K562 (cell line): Measurements from ENCODE around the gene PRLHR. TPM values are rescaled to one million over a fixed set of nuclear protein-coding genes. Genes with fewer than 3 reads are reported as not detected.

ENCODE experiments used
- ATAC-seq: fragments of 200-7000 bp; cut with Tn5 transposase; 3 replicates; pipeline ENCODE4 v1.9.1; 2020; ENCODE audit warnings: moderate library complexity
- BruUV-seq: library from RNA; stranded (reverse); fragments of 400-500 nt; replicated peaks from 2 replicates; lab custom pipeline; 2021; lab: Mats Ljungman, UMichigan
- CTCF ChIA-PET: fragments of 300-600 bp; formaldehyde crosslinking; extraction: SDS; loops from one replicate; lab custom pipeline; 2021; ENCODE audit warnings: low intra/inter-chr PET ratio; lab: Yijun Ruan, JAX
- POLR2A ChIA-PET: fragments of 300-600, 350-650 bp; sonication (Branson Sonifier 250); formaldehyde crosslinking; extraction: SDS; loops from one replicate; lab custom pipeline; 2021; ENCODE audit warnings: antibody characterized with exemption, inconsistent platforms; lab: Yijun Ruan, JAX
- DNase-seq, 4 experiments: peaks; one replicate each; pipeline versions ENCODE4 v3.0.0 to v3.0.0-alpha.2; 2011 to 2018; ENCODE audit warnings: low spot score in 3 of 4, mixed read lengths in 3 of 4; ENCODE audit errors: extremely low read depth in 1 of 4
- FAIRE-seq: peaks from 2 replicates; lab custom pipeline; 2011; peaks lifted over from hg19 to GRCh38; lab: Jason Lieb, UNC
- H2AFZ ChIP-seq: 2 replicates; pipeline ENCODE4 v1.6.0; 2011; ENCODE audit warnings: low read depth, low read length, control low read depth, inconsistent platforms
- H3K27ac ChIP-seq: fragments of 200-600 bp; 3 replicates; pipeline ENCODE4 v1.8.0; 2011; ENCODE audit warnings: low read depth, mild to moderate bottlenecking, control low read depth, inconsistent platforms, low read length, moderate library complexity, mixed read lengths; ENCODE audit errors: extremely low read depth
- H3K27me3 ChIP-seq, 2 experiments: fragments of 300-600 bp in 1 of 2; 2 replicates in 1 of 2; 3 replicates in 1 of 2; pipeline versions ENCODE4 v1.6.0 to v1.8.0; 2011; ENCODE audit warnings: inconsistent platforms in 2 of 2, low read length in 2 of 2, mild to moderate bottlenecking in 1 of 2, mixed read lengths in 1 of 2, moderate library complexity in 1 of 2; ENCODE audit not compliant: control insufficient read depth in 2 of 2, insufficient read depth in 2 of 2
- H3K36me3 ChIP-seq: fragments of 300-600 bp; 3 replicates; pipeline ENCODE4 v1.8.0; 2011; ENCODE audit warnings: mild to moderate bottlenecking, low read length, inconsistent platforms; ENCODE audit not compliant: control insufficient read depth, insufficient read depth
- H3K4me1 ChIP-seq, 2 experiments: fragments of 200-600 bp in 1 of 2; replicated peaks in 1 of 2; 2 replicates in 1 of 2; 3 replicates in 1 of 2; pipeline versions ENCODE4 v1.5.1 to v1.8.0; 2011; ENCODE audit warnings: inconsistent platforms in 2 of 2, low read length in 2 of 2, mild to moderate bottlenecking in 1 of 2, mixed read lengths in 1 of 2, moderate library complexity in 1 of 2; ENCODE audit not compliant: control insufficient read depth in 2 of 2, insufficient read depth in 2 of 2
- H3K4me2 ChIP-seq: 2 replicates; pipeline ENCODE4 v1.6.1; 2011; ENCODE audit warnings: low read length, control low read depth, inconsistent platforms, mixed read lengths; ENCODE audit not compliant: insufficient read depth
- H3K4me3 ChIP-seq: fragments of 200-600 bp; sonication (generic), shearing (Covaris generic); 2 replicates; pipeline ENCODE4 v1.5.1; 2016; ENCODE audit warnings: control low read depth, inconsistent platforms
- H3K79me2 ChIP-seq: fragments of 200-600 bp; 3 replicates; pipeline ENCODE4 v1.8.0; 2011; ENCODE audit warnings: low read length, inconsistent platforms; ENCODE audit not compliant: control insufficient read depth, insufficient read depth
- H3K9ac ChIP-seq, 2 experiments: 2 replicates each; pipeline versions ENCODE4 v1.6.0 to v1.6.1; 2011; ENCODE audit warnings: low read depth in 2 of 2, low read length in 2 of 2, control low read depth in 1 of 2, inconsistent platforms in 1 of 2, mild to moderate bottlenecking in 1 of 2, mixed read lengths in 1 of 2; ENCODE audit not compliant: insufficient read depth in 1 of 2
- H3K9me1 ChIP-seq: one replicate; pipeline ENCODE4 v1.6.0; 2011; ENCODE audit warnings: inconsistent platforms, mild to moderate bottlenecking, low read length, moderate library complexity; ENCODE audit not compliant: control insufficient read depth, insufficient read depth
- H3K9me3 ChIP-seq: replicated peaks from 2 replicates; pipeline ENCODE4 v1.5.1; 2011; ENCODE audit warnings: low read depth, low read length, inconsistent platforms; ENCODE audit not compliant: control insufficient read depth, insufficient read depth
- H4K20me1 ChIP-seq: replicated peaks from 2 replicates; pipeline ENCODE4 v1.6.1; 2011; ENCODE audit warnings: low read length, inconsistent platforms, mixed read lengths; ENCODE audit not compliant: control insufficient read depth, insufficient read depth
- CSDE1 ChIP-seq, 2 experiments: fragments of 450-650 bp; IDR thresholded peaks; 2 replicates each; pipeline ENCODE4 v1.6.1; 2016; ENCODE audit warnings: mild to moderate bottlenecking in 1 of 2
- DACH1 ChIP-seq: fragments of 450-650 bp; IDR thresholded peaks from 2 replicates; pipeline ENCODE4 v1.6.1; 2018; ENCODE audit not compliant: partially characterized antibody
- E2F3 ChIP-seq: fragments of 250-450 bp; sonication (Bioruptor Pico); IDR thresholded peaks from 2 replicates; pipeline ENCODE4 v1.4.0; 2020; ENCODE audit warnings: mild to moderate bottlenecking
- EGR1 ChIP-seq: fragments of 450-650 bp; conservative IDR thresholded peaks from 2 replicates; pipeline ENCODE4 v1.6.1; 2017; ENCODE audit warnings: mild to moderate bottlenecking
- FOXA1 ChIP-seq: fragments of 450-650 bp; IDR thresholded peaks from 2 replicates; pipeline ENCODE4 v1.6.1; 2016; ENCODE audit warnings: mild to moderate bottlenecking, borderline replicate concordance
- GATA2 ChIP-seq: sonication (generic); formaldehyde crosslinking; IDR thresholded peaks from 2 replicates; pipeline ENCODE4 v1.4.0; 2020; ENCODE audit warnings: mild to moderate bottlenecking, missing genetic modification reagents
- JUNB ChIP-seq: fragments of 450-650 bp; formaldehyde crosslinking; conservative IDR thresholded peaks from 2 replicates; pipeline ENCODE4 v1.4.0; 2020; ENCODE audit warnings: mild to moderate bottlenecking
- NFRKB ChIP-seq: fragments of 450-650 bp; IDR thresholded peaks from 2 replicates; pipeline ENCODE4 v1.6.1; 2016; ENCODE audit warnings: low read depth
- PYGO2 ChIP-seq: fragments of 450-650 bp; IDR thresholded peaks from 2 replicates; pipeline ENCODE4 v1.6.1; 2016; ENCODE audit warnings: mild to moderate bottlenecking, missing genetic modification characterization, moderate library complexity, missing compliant biosample characterization
- RAD21 ChIP-seq, 2 experiments: fragments of 250-450 bp in 1 of 2; fragments of 450-650 bp in 1 of 2; sonication (Bioruptor Pico) in 1 of 2; formaldehyde crosslinking in 1 of 2; IDR thresholded peaks in 1 of 2; conservative IDR thresholded peaks in 1 of 2; 2 replicates each; pipeline versions ENCODE4 v1.4.0 to v1.8.0; 2020 to 2022; ENCODE audit warnings: mild to moderate bottlenecking in 2 of 2, moderate library complexity in 1 of 2
- RBM17 ChIP-seq: fragments of 200-400 bp; formaldehyde crosslinking; IDR thresholded peaks from 2 replicates; pipeline ENCODE4 v1.6.1; 2017; ENCODE audit warnings: low read depth, mild to moderate bottlenecking, low read length, borderline replicate concordance
- SNRNP70 ChIP-seq: fragments of 200-400 bp; formaldehyde crosslinking; optimal IDR thresholded peaks from 2 replicates; pipeline ENCODE3; 2017; ENCODE audit warnings: low read depth, low read length
- ZNF584 ChIP-seq: fragments of 200-800 bp; sonication (Bioruptor generic); IDR thresholded peaks from 2 replicates; pipeline ENCODE4 v1.6.1; 2016; ENCODE audit warnings: low read depth, mild to moderate bottlenecking, missing genetic modification characterization, missing compliant biosample characterization
- ZNF586 ChIP-seq: fragments of 450-650 bp; formaldehyde crosslinking; conservative IDR thresholded peaks from 2 replicates; pipeline ENCODE4 v1.4.0; 2020; ENCODE audit warnings: mild to moderate bottlenecking, moderate library complexity
- ZNF717 ChIP-seq: fragments of 250-450 bp; sonication (Bioruptor Pico); IDR thresholded peaks from 2 replicates; pipeline ENCODE4 v1.5.0; 2021
- WGBS: fragments of 100-300 bp; shearing (Covaris generic); methylation state at CpG from one replicate; pipeline ENCODE4 v1.1.6; 2016; ENCODE audit warnings: low coverage, mixed read lengths; ENCODE audit not compliant: insufficient coverage; ENCODE audit errors: missing lambda C conversion rate; 5-methylcytosine and 5-hydroxymethylcytosine counted together
- in situ Hi-C: fragments of 300-500 bp; cut with MboI; formaldehyde crosslinking; loops from 4 replicates; pipeline ENCODE4 v1.15.0; 2018; ENCODE audit warnings: inconsistent platforms, mixed read lengths
- intact Hi-C: fragments of 100-400 bp; cut with micrococcal nuclease; formaldehyde crosslinking; loops from 2 replicates; pipeline ENCODE4 v1.14.2; 2022
- polyA plus RNA-seq, 8 experiments: library from polyadenylated mRNA; depleted of rRNA in 4 of 8; stranded (reverse) in 5 of 8; unstranded in 3 of 8; fragments of >200 nt; fragmentation: Nextera tagmentation in 2 of 8; fragmentation: Illumina TruSeq in 1 of 8; extraction: Ambion mirVana in 2 of 8; extraction: Trizol in 1 of 8; gene quantifications; 2 replicates each; pipeline versions ENCODE4 v1.2.1 to v1.2.3, GENCODE V29; 2011 to 2014; ENCODE audit warnings: inconsistent platforms in 1 of 8, missing spikeins in 1 of 8
- total RNA-seq, 7 experiments: library from RNA; depleted of rRNA in 6 of 7; stranded (reverse); fragments of >200 nt in 6 of 7; fragmentation: Illumina TruSeq in 2 of 7; extraction: Trizol in 2 of 7; gene quantifications; 2 replicates each; pipeline versions ENCODE4 v1.2.1 to v1.2.3, GENCODE V29; 2011 to 2021; ENCODE audit warnings: low replicate concordance in 1 of 7
- TF ChIP-seq, protein P1 (sequence below), 3 experiments: IDR thresholded peaks in 2 of 3; conservative IDR thresholded peaks in 1 of 3; 2 replicates each; pipeline ENCODE4 v1.5.1; 2011 to 2012; ENCODE audit warnings: low read length in 3 of 3, mild to moderate bottlenecking in 3 of 3, control low read depth in 2 of 3, improper control_type of control experiment in 1 of 3, inconsistent platforms in 1 of 3, low read depth in 1 of 3, mixed read lengths in 1 of 3, moderate library complexity in 1 of 3; ENCODE audit not compliant: insufficient read depth in 2 of 3
- TF ChIP-seq, protein P2 (sequence below), 2 experiments: fragments of 250-450 bp in 1 of 2; fragments of 450-650 bp in 1 of 2; sonication (Bioruptor Pico) in 1 of 2; IDR thresholded peaks; 2 replicates each; pipeline versions ENCODE4 v1.6.1 to v1.8.0; 2016 to 2021; ENCODE audit warnings: mild to moderate bottlenecking in 2 of 2, moderate library complexity in 2 of 2, missing compliant biosample characterization in 1 of 2, missing genetic modification characterization in 1 of 2

PRLHR gene
- total and polyA plus RNA-seq, 9 of the 15 experiments (the other 6 are each of a cell fraction or from before 2014, with no cell fraction given): not detected

DNA sequence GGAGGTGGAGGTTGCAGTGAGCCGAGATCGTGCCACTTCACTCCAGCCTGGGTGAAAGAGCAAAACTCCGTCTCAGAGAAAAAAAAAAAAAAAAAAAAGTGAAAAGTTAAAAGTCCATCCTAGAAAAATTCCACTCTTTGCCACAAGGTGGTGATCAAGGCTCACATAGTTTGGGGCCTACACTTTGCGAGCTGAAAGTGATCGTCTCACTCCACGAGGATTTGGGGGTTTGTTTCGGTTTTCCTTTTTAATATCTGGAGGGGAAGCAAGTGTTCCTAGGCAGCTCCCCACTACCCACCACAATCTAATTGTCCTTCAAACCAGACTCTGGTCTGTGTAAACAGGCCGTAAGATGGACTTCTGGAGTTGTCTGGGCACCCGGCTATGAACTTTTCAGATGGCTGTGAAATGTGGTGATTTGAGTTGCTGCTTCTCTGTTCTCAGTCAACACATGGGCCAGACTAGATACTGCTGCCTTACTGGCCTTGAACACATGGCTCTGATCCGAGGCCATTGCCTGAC, 27.1 kb downstream of the PRLHR start (continued):
- TF ChIP-seq, protein P1, sequence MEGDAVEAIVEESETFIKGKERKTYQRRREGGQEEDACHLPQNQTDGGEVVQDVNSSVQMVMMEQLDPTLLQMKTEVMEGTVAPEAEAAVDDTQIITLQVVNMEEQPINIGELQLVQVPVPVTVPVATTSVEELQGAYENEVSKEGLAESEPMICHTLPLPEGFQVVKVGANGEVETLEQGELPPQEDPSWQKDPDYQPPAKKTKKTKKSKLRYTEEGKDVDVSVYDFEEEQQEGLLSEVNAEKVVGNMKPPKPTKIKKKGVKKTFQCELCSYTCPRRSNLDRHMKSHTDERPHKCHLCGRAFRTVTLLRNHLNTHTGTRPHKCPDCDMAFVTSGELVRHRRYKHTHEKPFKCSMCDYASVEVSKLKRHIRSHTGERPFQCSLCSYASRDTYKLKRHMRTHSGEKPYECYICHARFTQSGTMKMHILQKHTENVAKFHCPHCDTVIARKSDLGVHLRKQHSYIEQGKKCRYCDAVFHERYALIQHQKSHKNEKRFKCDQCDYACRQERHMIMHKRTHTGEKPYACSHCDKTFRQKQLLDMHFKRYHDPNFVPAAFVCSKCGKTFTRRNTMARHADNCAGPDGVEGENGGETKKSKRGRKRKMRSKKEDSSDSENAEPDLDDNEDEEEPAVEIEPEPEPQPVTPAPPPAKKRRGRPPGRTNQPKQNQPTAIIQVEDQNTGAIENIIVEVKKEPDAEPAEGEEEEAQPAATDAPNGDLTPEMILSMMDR (IDR thresholded peaks at IDR 0.05 in 2 of 3, conservative IDR thresholded peaks at IDR 0.05 in 1 of 3; ENCODE audit: insufficient read depth in 2 of 3, low read depth in 1 of 3, low read length in 3 of 3): peak; percentile 50 to 78 (median 62); a peak in 5 of 6 replicates
- TF ChIP-seq ZNF586 (CRISPR knock-in tag) (no peak), RAD21 (CRISPR knock-in tag; conservative IDR thresholded peaks at IDR 0.05 in 1 of 2, IDR thresholded peaks at IDR 0.05 in 1 of 2) (peak; percentile 72 to 73), GATA2 (no peak)
- TF ChIP-seq, protein P2, sequence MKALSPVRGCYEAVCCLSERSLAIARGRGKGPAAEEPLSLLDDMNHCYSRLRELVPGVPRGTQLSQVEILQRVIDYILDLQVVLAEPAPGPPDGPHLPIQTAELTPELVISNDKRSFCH (CRISPR knock-in tag; IDR thresholded peaks at IDR 0.05): no peak
- TF ChIP-seq, protein P2 (tag; IDR thresholded peaks at IDR 0.05): no peak

DNA sequence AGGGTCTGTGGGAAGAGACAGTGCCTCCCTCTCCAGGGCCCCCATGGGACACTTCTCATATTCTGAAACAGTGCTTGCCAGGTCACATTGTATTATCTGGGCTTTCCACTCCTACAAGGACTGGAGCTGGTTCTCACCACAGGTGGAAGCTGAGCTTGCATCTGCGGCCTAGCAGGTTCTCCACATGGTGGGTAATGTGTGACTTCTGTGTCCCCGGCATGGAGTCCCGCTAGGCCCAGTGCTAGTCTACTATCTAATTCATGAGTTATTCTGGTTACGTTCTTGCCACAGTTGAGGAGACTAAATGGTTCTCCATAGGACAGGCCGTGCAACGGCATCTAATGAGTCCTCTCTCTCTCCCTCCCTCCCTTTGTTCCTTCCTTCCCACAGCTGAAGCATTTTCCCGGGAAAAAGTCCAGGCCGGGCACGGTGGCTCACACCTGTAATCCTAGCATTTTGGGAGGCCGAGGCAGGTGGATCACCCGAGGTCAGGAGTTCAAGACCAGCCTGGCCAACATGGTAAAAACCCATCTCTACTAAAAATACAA, 27.7 kb downstream of the PRLHR start:
- intact Hi-C loops (loop anchor here (1.0 to 5.0 kb wide), 3 partner anchors 154 to 285 kb away; no protein-coding TSS in a partner anchor), in situ Hi-C loops (loop anchor here (5.0 kb wide), 2 partner anchors 145 to 240 kb away; no protein-coding TSS in a partner anchor)
- Histone ChIP-seq H4K20me1 (no peaks in the 10 kb centered on the region), H2AFZ (no peak overlapping the region), H3K36me3 (no peaks in the 10 kb centered on the region), H3K79me2 (no peaks in the 10 kb centered on the region), H3K9me1 (no peaks in the 10 kb centered on the region), H3K9me3 (no peaks in the 10 kb centered on the region), H3K27ac (no peak overlapping the region), H3K4me3 (no peak overlapping the region), H3K9ac (no peak overlapping the region), H3K4me1 (no peaks in the 10 kb centered on the region; a peak in 1 of 5 replicates), H3K27me3 (peaks cover 0 to 23% of the 10 kb centered on the region in 2 experiments; a peak in 3 of 5 replicates), H3K4me2 (no peak overlapping the region)
- FAIRE-seq: no peak
- DNase-seq: no peak
- no peak for ATAC-seq
- ChIA-PET CTCF (interaction anchor here (0.6 to 4.1 kb wide), 7 partner anchors 22 to 283 kb away, joined by 3 to 44 read pairs (median 4); no protein-coding TSS in a partner anchor), POLR2A (interaction anchor here (0.6 to 1.1 kb wide), 3 partner anchors 20 to 1029 kb away, joined by 3 to 4 read pairs (median 3); no protein-coding TSS in a partner anchor)
- no TSS peak for BruUV-seq
- WGBS: 13% methylated on average over 10 of the region's 11 CpGs
- no peak for TF ChIP-seq NFRKB
- no peak for TF ChIP-seq ZNF584
- no peak for TF ChIP-seq PYGO2
- TF ChIP-seq CSDE1 (IDR thresholded peaks at IDR 0.05): no peak
- TF ChIP-seq EGR1: no peak
- no peak for TF ChIP-seq ZNF717 (CRISPR knock-in tag)
- no peak for TF ChIP-seq E2F3 (CRISPR knock-in tag)
- TF ChIP-seq RBM17: no peak
- TF ChIP-seq SNRNP70: no peak
- TF ChIP-seq JUNB (CRISPR knock-in tag): no peak
- TF ChIP-seq DACH1: no peak
- no peak for TF ChIP-seq FOXA1
